A673 (cell line): ENCODE data around the gene WBP2. TPM values are rescaled to one million over a fixed set of nuclear protein-coding genes. Genes with fewer than 3 reads are reported as not detected.

Experiments
- BruUV-seq: library from RNA; stranded (reverse); fragments of 400-500 nt; replicated peaks from 2 replicates; lab custom pipeline; 2021; lab: Mats Ljungman, UMichigan
- CTCF ChIA-PET: fragments of 300-600 bp; sonication (Branson Sonifier 250); formaldehyde crosslinking; loops from one replicate; lab custom pipeline; 2022; ENCODE audit warnings: antibody characterized with exemption; lab: Charles Lee
- POLR2A ChIA-PET: fragments of 300-600 bp; sonication (Branson Sonifier 250); formaldehyde crosslinking; loops from one replicate; lab custom pipeline; 2022; ENCODE audit warnings: antibody characterized with exemption; ENCODE audit not compliant: low non-redundant PET; lab: Charles Lee
- DNase-seq: peaks from one replicate; pipeline ENCODE4 v3.0.0-alpha.2; 2015; ENCODE audit warnings: low spot score
- H3K27ac ChIP-seq: fragments of 200-600 bp; sonication (generic); 2 replicates; pipeline ENCODE4 v1.5.1; 2016; ENCODE audit warnings: mixed run types, low read depth, mild to moderate bottlenecking, mixed read lengths, antibody characterized with exemption, low read length; ENCODE audit not compliant: poor library complexity, severe bottlenecking
- H3K27me3 ChIP-seq: fragments of 200-600 bp; sonication (generic); replicated peaks from 2 replicates; pipeline ENCODE4 v1.6.1; 2017; ENCODE audit warnings: mixed run types, low read depth, mild to moderate bottlenecking, mixed read lengths, antibody characterized with exemption, low read length; ENCODE audit not compliant: insufficient read depth, poor library complexity
- H3K36me3 ChIP-seq: fragments of 200-600 bp; sonication (generic); 2 replicates; pipeline ENCODE4 v1.6.1; 2016; ENCODE audit warnings: mixed run types, mild to moderate bottlenecking, mixed read lengths, antibody characterized with exemption, low read length; ENCODE audit not compliant: insufficient read depth, poor library complexity, severe bottlenecking
- H3K4me1 ChIP-seq: fragments of 200-600 bp; sonication (generic); 2 replicates; pipeline ENCODE4 v1.6.1; 2017; ENCODE audit warnings: mixed run types, mild to moderate bottlenecking, mixed read lengths, antibody characterized with exemption, low read length; ENCODE audit not compliant: insufficient read depth, poor library complexity, severe bottlenecking
- H3K4me3 ChIP-seq: fragments of 200-600 bp; sonication (generic); 2 replicates; pipeline ENCODE4 v1.5.1; 2016; ENCODE audit warnings: low read depth, mixed run types, mild to moderate bottlenecking, mixed read lengths, low read length; ENCODE audit not compliant: poor library complexity, severe bottlenecking
- H3K9me3 ChIP-seq: fragments of 200-600 bp; sonication (generic); 2 replicates; pipeline ENCODE4 v1.6.1; 2016; ENCODE audit warnings: mixed run types, low read depth, mild to moderate bottlenecking, mixed read lengths, antibody characterized with exemption, low read length; ENCODE audit not compliant: poor library complexity, severe bottlenecking
- EZH2 ChIP-seq: fragments of 200-600 bp; sonication (generic); IDR thresholded peaks from 2 replicates; pipeline ENCODE4 v1.6.1; 2017; ENCODE audit warnings: borderline replicate concordance, low read depth, mild to moderate bottlenecking, mixed read lengths, antibody characterized with exemption, low read length; ENCODE audit not compliant: poor library complexity, severe bottlenecking
- intact Hi-C: fragments of 100-400 bp; cut with micrococcal nuclease; formaldehyde crosslinking; loops from one replicate; pipeline ENCODE4 v1.10.0; 2022; ENCODE audit not compliant: unreplicated experiment
- total RNA-seq: library from RNA; stranded (reverse); gene quantifications from 2 replicates; pipeline ENCODE4 v1.2.3, GENCODE V29; 2021
- TF ChIP-seq, protein P1 (sequence below): fragments of 300-800, 200-600 bp; sonication (generic); conservative IDR thresholded peaks from 2 replicates; pipeline ENCODE4 v1.5.1; 2017; ENCODE audit warnings: low read depth, mild to moderate bottlenecking, antibody characterized with exemption, low read length, moderate library complexity, mixed read lengths

WBP2 gene
- total RNA-seq, 1 experiment from 2014 or later = 70.3 TPM

DNA sequence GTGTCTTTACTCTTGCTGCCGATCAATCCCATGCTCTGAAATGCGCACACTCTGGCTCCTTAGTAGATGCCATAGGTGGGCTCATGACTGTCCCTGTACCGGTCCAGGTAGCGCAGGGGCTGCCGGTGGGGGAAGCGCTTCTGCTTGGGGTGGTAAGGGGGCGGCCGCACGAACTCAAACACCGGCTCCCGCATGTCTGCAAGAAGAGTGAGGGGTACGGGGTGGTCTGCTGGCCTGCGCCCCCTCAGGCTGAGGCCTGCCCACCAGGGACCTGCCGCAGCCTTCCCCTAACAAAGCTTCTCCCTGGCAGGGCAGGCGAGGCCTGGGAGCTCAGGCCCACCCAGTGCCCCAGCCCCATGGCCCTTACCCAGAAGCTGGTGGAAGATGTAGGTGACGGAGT lies 43.7 kb upstream of the WBP2 start:
- TF ChIP-seq, protein P1, sequence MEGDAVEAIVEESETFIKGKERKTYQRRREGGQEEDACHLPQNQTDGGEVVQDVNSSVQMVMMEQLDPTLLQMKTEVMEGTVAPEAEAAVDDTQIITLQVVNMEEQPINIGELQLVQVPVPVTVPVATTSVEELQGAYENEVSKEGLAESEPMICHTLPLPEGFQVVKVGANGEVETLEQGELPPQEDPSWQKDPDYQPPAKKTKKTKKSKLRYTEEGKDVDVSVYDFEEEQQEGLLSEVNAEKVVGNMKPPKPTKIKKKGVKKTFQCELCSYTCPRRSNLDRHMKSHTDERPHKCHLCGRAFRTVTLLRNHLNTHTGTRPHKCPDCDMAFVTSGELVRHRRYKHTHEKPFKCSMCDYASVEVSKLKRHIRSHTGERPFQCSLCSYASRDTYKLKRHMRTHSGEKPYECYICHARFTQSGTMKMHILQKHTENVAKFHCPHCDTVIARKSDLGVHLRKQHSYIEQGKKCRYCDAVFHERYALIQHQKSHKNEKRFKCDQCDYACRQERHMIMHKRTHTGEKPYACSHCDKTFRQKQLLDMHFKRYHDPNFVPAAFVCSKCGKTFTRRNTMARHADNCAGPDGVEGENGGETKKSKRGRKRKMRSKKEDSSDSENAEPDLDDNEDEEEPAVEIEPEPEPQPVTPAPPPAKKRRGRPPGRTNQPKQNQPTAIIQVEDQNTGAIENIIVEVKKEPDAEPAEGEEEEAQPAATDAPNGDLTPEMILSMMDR = no peak
- no peak for TF ChIP-seq EZH2
- ChIA-PET CTCF (no interaction called here), POLR2A (interaction anchor here (0.6 kb wide), 1 partner anchor 1165 kb away, joined by 7 read pairs; no protein-coding TSS in a partner anchor)
- BruUV-seq = no TSS peak
- intact Hi-C loops = no loop called here
- Histone ChIP-seq H3K9me3 (no peaks in the 10 kb centered on the region), H3K27ac (no peak overlapping the region), H3K4me1 (peaks cover 22% of the 10 kb centered on the region), H3K27me3 (no peaks in the 10 kb centered on the region), H3K36me3 (peaks cover 36% of the 10 kb centered on the region), H3K4me3 (no peak overlapping the region)
- no peak for DNase-seq

DNA sequence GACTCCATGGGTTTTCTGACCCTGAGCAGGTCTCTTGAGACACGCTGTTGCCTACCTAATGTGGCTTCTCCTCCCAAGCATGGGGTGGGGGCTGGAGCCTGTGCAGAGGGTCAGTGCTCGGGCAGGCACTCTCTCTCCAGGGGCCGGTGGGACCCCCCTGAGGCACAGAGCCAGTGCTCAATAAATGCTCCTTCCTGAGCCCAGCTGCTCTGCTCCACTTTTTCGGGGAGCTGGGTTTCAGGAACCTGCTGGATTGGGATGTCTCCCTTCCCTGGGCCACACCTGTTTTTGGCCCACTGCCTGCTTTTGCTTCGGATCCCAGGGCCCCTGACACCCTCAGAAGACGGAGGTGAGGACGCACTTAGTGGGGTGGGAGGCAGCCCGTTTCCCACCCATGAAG lies 42.9 kb upstream of the WBP2 start:
- intact Hi-C loops = no loop called here
- no TSS peak for BruUV-seq
- TF ChIP-seq, protein P1 = no peak
- POLR2A ChIA-PET = interaction anchor here (0.6 kb wide), 1 partner anchor 1166 kb away, joined by 7 read pairs; no protein-coding TSS in a partner anchor
- H3K27ac ChIP-seq = peak overlapping the region; percentile 84
- peaks cover 40% of the 10 kb centered on the region for H3K36me3 ChIP-seq
- CTCF ChIA-PET = no interaction called here
- H3K4me1 ChIP-seq = peaks cover 17% of the 10 kb centered on the region
- no peaks in the 10 kb centered on the region for H3K27me3 ChIP-seq
- DNase-seq = no peak
- no peaks in the 10 kb centered on the region for H3K9me3 ChIP-seq
- no peak overlapping the region for H3K4me3 ChIP-seq

DNA sequence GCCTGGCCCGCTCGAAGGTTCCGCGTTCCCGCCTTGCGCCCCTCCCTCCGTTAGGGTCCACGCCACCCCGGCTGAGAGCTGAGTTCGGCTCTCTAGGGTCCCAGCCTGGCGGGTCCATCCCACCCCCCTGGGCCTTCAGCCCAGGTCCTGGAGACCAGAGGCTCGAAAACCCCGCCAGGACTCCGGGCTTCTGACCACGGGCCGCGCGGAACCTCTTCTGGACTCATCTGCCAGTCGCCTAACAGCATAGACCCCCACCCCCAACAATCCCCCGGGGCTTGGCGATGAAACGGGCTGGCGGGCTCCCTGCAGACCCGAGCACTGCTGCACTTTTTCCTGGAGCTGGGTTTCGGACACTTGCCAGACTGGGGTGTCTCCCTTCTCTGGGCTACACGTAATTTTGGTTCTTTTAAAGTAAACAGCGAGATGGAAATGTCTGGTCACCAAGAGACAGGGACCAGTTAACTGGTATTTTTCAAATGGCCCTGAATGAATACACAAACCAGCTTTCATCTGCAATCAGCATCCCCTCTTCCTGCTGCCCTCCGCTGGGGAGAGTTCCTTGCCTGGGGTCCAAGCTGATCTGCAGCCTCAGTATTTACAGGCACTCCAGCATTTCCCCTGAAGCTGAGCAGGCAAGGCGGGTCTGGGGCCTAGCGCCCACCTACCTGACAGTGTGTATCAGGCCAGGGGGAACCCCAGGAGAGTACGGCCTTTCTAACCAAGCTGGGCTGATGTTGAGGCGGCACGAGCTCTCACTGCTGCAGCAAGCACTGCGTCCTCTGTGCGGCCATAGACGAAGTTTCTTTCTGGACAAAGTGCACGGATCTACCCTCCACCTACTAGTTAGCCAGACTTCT lies 42.3 kb upstream of the WBP2 start:
- TSS peak; percentile 63 for BruUV-seq
- TF ChIP-seq EZH2 = no peak
- TF ChIP-seq, protein P1 = no peak
- Histone ChIP-seq H3K36me3 (peaks cover 40% of the 10 kb centered on the region), H3K4me1 (peaks cover 17% of the 10 kb centered on the region), H3K9me3 (no peaks in the 10 kb centered on the region), H3K4me3 (peak overlapping the region; percentile 89), H3K27ac (peak overlapping the region; percentile 84), H3K27me3 (no peaks in the 10 kb centered on the region)
- CTCF ChIA-PET = interaction anchor here (1.5 kb wide), 1 partner anchor 49 kb away, joined by 5 read pairs; no protein-coding TSS in a partner anchor
- DNase-seq = no peak
- intact Hi-C loops = no loop called here
- POLR2A ChIA-PET = interaction anchor here (0.6 kb wide), 1 partner anchor 8 kb away, joined by 3 read pairs; no protein-coding TSS in a partner anchor
